Measurements from ENCODE around the gene TP63. TPM values are rescaled to one million over a fixed set of nuclear protein-coding genes. Genes with fewer than 3 reads are reported as not detected.

Gene TP63
- total RNA-seq, 1 donor: 1.8 TPM

GRCh38 chr3:189836795-189837194 is 205.6 kb downstream of the TP63 start:
- Histone ChIP-seq H3K4me3 (ENCODE audit: insufficient read depth, low read length) (no peak overlapping the region), H3K27ac (ENCODE audit: low read depth, low read length) (no peak overlapping the region), H3K9me3 (ENCODE audit: low read depth, low read length) (no peaks in the 10 kb centered on the region), H3K4me1 (ENCODE audit: insufficient read depth, low read length) (peaks cover 11% of the 10 kb centered on the region), H3K79me2 (ENCODE audit: insufficient read depth, low read length) (no peaks in the 10 kb centered on the region), H3K27me3 (ENCODE audit: insufficient read depth, low read length) (no peaks in the 10 kb centered on the region), H4K20me1 (ENCODE audit: insufficient read depth, low read length) (no peaks in the 10 kb centered on the region), H3K4me2 (ENCODE audit: insufficient read depth, low read length) (no peak overlapping the region), H2AFZ (ENCODE audit: low read length) (no peak overlapping the region), H3K36me3 (ENCODE audit: insufficient read depth, low read length) (no peaks in the 10 kb centered on the region)
- no peak for TF ChIP-seq CTCF (IDR thresholded peaks at IDR 0.05; ENCODE audit: extremely low read depth, low read depth, low read length)
- DNase-seq (ENCODE audit: insufficient read length, low spot score, missing footprints): no peak

DNA sequence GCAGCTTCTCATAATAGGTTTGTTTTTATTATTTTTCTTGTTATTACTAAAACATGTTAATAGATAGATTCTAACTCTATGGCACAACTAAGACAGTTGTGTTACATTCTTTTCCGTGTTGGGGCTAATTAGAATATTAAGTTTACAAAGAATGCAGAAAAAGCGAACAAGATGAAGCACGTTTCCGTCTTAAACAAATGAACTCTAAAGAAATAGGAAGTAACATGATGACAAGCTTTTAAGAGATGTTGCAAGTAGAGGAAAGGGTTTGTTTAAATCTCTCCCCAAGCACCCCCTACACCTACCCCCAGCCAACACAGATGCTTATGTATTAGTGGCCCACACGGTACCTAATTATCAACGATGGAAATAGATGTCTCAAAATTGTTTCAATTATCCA is 207.1 kb downstream of the TP63 start:
- H3K36me3 ChIP-seq (ENCODE audit: insufficient read depth, low read length): no peaks in the 10 kb centered on the region

DNA sequence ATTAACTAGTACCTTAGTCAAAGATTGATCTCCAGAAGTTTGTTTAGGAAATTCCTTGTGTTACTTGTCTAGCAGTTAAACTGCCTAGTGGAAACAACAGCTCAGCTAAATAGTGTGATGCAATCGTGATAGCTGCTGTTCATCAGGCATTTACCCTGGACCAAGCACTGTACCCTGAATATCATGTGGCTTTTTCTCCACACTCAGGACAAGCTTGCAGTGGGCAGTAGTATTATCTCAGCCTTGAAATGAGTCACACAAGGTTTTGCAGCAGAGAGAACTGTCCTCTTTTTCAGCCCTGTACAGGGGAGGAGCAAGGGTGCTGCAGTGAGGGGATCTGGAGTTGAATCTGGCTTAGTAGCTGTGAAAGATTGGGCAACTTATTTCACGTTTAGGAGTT is 208.4 kb downstream of the TP63 start:
- no peaks in the 10 kb centered on the region for H3K27me3 ChIP-seq (ENCODE audit: insufficient read depth, low read length)
- H3K27ac ChIP-seq (ENCODE audit: low read depth, low read length): no peak overlapping the region
- H3K4me2 ChIP-seq (ENCODE audit: insufficient read depth, low read length): peak overlapping the region; percentile 2
- TF ChIP-seq CTCF (IDR thresholded peaks at IDR 0.05; ENCODE audit: extremely low read depth, low read depth, low read length): no peak
- no peaks in the 10 kb centered on the region for H3K79me2 ChIP-seq (ENCODE audit: insufficient read depth, low read length)
- H4K20me1 ChIP-seq (ENCODE audit: insufficient read depth, low read length): no peaks in the 10 kb centered on the region
- peak; percentile 77 for DNase-seq (ENCODE audit: insufficient read length, low spot score, missing footprints)
- H3K36me3 ChIP-seq (ENCODE audit: insufficient read depth, low read length): no peaks in the 10 kb centered on the region
- no peak overlapping the region for H2AFZ ChIP-seq (ENCODE audit: low read length)
- H3K4me3 ChIP-seq (ENCODE audit: insufficient read depth, low read length): no peak overlapping the region
- no peaks in the 10 kb centered on the region for H3K9me3 ChIP-seq (ENCODE audit: low read depth, low read length)
- peaks cover 11% of the 10 kb centered on the region for H3K4me1 ChIP-seq (ENCODE audit: insufficient read depth, low read length)

More for the DNA sequence above, 207.1 kb downstream of the TP63 start:
- no peaks in the 10 kb centered on the region for H3K27me3 ChIP-seq (ENCODE audit: insufficient read depth, low read length)
- no peak overlapping the region for H3K4me3 ChIP-seq (ENCODE audit: insufficient read depth, low read length)
- H3K27ac ChIP-seq (ENCODE audit: low read depth, low read length): no peak overlapping the region
- no peak for TF ChIP-seq CTCF (IDR thresholded peaks at IDR 0.05; ENCODE audit: extremely low read depth, low read depth, low read length)
- no peaks in the 10 kb centered on the region for H3K79me2 ChIP-seq (ENCODE audit: insufficient read depth, low read length)
- H3K4me2 ChIP-seq (ENCODE audit: insufficient read depth, low read length): no peak overlapping the region
- no peaks in the 10 kb centered on the region for H3K9me3 ChIP-seq (ENCODE audit: low read depth, low read length)
- peaks cover 11% of the 10 kb centered on the region for H3K4me1 ChIP-seq (ENCODE audit: insufficient read depth, low read length)
- H4K20me1 ChIP-seq (ENCODE audit: insufficient read depth, low read length): no peaks in the 10 kb centered on the region
- H2AFZ ChIP-seq (ENCODE audit: low read length): no peak overlapping the region
- DNase-seq (ENCODE audit: insufficient read length, low spot score, missing footprints): no peak

- Histone ChIP-seq H3K9me3 (ENCODE audit: low read depth, low read length) (no peaks in the 10 kb centered on the region), H3K4me2 (ENCODE audit: insufficient read depth, low read length) (no peak overlapping the region), H2AFZ (ENCODE audit: low read length) (no peak overlapping the region), H3K27me3 (ENCODE audit: insufficient read depth, low read length) (no peaks in the 10 kb centered on the region), H3K4me3 (ENCODE audit: insufficient read depth, low read length) (no peak overlapping the region), H3K36me3 (ENCODE audit: insufficient read depth, low read length) (no peaks in the 10 kb centered on the region), H3K79me2 (ENCODE audit: insufficient read depth, low read length) (no peaks in the 10 kb centered on the region), H4K20me1 (ENCODE audit: insufficient read depth, low read length) (no peaks in the 10 kb centered on the region), H3K27ac (ENCODE audit: low read depth, low read length) (no peak overlapping the region), H3K4me1 (ENCODE audit: insufficient read depth, low read length) (peaks cover 11% of the 10 kb centered on the region)
- peak; percentile 37 for DNase-seq (ENCODE audit: insufficient read length, low spot score, missing footprints)
- TF ChIP-seq CTCF (IDR thresholded peaks at IDR 0.05; ENCODE audit: extremely low read depth, low read depth, low read length): no peak
Observed at GRCh38 chr3:189841473-189842205, 210.4 kb downstream of the TP63 start.

Data from osteoblast (primary cell).